WERI-Rb-1 (cell line): Measurements from ENCODE around the gene LONP2.

Source experiments
- DNase-seq: peaks from one replicate; pipeline ENCODE4 v3.0.0-alpha.2; 2020
- H3K27ac ChIP-seq: fragments of 250-450 bp; sonication (Bioruptor Pico); 2 replicates; pipeline ENCODE4 v1.5.1; 2020; ENCODE audit warnings: mild to moderate bottlenecking, moderate library complexity
- H3K27me3 ChIP-seq: fragments of 250-450 bp; sonication (Bioruptor Pico); 2 replicates; pipeline ENCODE4 v1.5.1; 2021; ENCODE audit warnings: mild to moderate bottlenecking, low read depth, moderate library complexity; ENCODE audit not compliant: insufficient read depth, severe bottlenecking
- H3K36me3 ChIP-seq: fragments of 250-450 bp; sonication (Bioruptor Pico); 2 replicates; pipeline ENCODE4 v1.5.1; 2020; ENCODE audit warnings: mild to moderate bottlenecking, moderate library complexity
- H3K4me3 ChIP-seq: 2 replicates; pipeline ENCODE4 v1.5.1; 2011; ENCODE audit warnings: low read depth, mild to moderate bottlenecking, control low read depth, low read length
- H3K9me3 ChIP-seq: fragments of 250-450 bp; sonication (Bioruptor Pico); 2 replicates; pipeline ENCODE4 v1.5.1; 2021; ENCODE audit warnings: mild to moderate bottlenecking, moderate library complexity; ENCODE audit not compliant: severe bottlenecking
- TF ChIP-seq, protein P1 (sequence below): IDR thresholded peaks from 2 replicates; pipeline ENCODE4 v1.5.1; 2011; ENCODE audit warnings: low read depth, mild to moderate bottlenecking, control low read depth, inconsistent platforms, low read length

The LONP2 gene

DNA sequence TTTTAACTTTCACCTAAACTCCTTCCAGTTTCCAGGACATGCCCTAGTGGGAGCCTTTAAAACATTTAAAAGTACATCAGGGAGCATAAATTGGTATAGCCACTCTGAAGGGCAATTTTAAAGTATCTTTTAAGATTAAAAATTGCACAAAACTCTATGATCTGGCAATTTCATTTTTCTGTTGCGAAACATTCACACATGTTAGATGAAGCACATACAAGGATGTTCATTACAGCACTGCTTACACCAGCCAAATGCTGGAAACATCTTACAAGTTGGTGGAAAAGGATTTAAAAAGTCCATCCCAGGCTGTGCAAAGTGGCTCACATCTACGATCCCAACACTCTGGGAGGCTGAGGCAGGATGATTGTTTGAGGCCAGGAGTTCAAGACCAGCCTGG lies 26.4 kb upstream of the LONP2 start:
- no peak for DNase-seq
- Histone ChIP-seq H3K4me3 (no peak overlapping the region), H3K36me3 (no peaks in the 10 kb centered on the region), H3K27ac (no peak overlapping the region), H3K9me3 (no peaks in the 10 kb centered on the region), H3K27me3 (no peaks in the 10 kb centered on the region)
- TF ChIP-seq, protein P1, sequence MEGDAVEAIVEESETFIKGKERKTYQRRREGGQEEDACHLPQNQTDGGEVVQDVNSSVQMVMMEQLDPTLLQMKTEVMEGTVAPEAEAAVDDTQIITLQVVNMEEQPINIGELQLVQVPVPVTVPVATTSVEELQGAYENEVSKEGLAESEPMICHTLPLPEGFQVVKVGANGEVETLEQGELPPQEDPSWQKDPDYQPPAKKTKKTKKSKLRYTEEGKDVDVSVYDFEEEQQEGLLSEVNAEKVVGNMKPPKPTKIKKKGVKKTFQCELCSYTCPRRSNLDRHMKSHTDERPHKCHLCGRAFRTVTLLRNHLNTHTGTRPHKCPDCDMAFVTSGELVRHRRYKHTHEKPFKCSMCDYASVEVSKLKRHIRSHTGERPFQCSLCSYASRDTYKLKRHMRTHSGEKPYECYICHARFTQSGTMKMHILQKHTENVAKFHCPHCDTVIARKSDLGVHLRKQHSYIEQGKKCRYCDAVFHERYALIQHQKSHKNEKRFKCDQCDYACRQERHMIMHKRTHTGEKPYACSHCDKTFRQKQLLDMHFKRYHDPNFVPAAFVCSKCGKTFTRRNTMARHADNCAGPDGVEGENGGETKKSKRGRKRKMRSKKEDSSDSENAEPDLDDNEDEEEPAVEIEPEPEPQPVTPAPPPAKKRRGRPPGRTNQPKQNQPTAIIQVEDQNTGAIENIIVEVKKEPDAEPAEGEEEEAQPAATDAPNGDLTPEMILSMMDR = no peak

DNA sequence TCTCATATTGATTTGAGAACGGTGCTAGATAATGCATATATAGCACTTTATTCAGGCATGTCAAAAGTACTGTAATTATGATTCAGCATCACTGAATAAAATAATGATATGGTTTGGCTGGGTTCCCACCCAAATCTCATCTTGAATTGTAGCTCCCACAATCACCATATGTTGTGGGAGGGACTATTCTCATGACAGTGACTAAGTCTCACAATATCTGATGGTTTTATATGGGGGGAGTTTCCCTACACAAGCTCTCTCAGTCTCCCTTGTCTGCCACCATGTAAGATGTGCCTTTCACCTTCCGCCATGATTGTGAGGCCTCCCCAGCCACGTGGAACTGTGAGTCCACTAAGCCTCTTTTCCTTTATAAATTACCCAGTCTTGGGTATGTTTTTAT lies 25.6 kb upstream of the LONP2 start:
- Histone ChIP-seq H3K27ac (no peak overlapping the region), H3K9me3 (no peaks in the 10 kb centered on the region), H3K36me3 (no peaks in the 10 kb centered on the region), H3K27me3 (no peaks in the 10 kb centered on the region), H3K4me3 (no peak overlapping the region)
- DNase-seq = no peak
- TF ChIP-seq, protein P1 = no peak

DNA sequence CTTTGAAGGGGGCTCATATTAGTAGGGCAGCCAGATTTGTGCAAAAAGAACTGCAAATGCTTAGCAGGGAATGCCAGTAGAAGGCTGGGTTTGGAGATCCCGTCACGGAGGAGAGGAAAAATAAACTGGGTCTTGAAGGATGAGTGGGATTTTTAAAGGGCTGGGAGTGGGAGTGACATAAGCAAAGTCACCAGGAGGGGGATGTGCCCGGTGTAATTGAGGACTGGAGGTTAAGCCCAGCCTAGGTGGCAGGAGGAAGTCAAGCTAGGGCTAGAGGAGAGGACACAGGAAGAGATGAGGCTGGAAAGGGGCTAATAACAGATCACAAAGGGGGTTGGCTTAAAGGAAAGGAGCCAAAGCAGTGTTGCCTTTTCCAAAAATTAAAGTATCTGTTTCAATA lies 23.2 kb upstream of the LONP2 start:
- H3K27ac ChIP-seq = no peak overlapping the region
- no peaks in the 10 kb centered on the region for H3K27me3 ChIP-seq
- no peak for DNase-seq
- TF ChIP-seq, protein P1 = no peak
- no peaks in the 10 kb centered on the region for H3K9me3 ChIP-seq
- no peak overlapping the region for H3K4me3 ChIP-seq
- no peaks in the 10 kb centered on the region for H3K36me3 ChIP-seq

DNA sequence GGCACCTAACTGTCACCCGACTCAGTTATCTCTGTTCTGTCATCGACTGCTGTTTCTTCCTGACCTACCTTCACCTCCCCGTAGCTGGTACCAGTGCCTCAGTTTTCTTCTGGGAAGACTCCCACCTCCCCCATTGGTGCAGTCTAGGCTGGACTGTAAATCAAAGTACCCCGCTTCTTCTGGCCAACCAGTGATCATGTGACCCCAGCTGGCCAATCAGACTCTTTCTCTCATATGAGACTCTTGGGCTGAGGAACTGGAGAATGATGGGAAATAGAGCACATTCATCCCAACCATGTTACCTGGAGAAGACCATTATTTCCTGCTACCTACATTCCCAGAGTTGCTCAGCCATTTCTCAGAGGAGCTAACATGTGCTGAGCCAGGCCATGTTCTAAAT lies 20.6 kb upstream of the LONP2 start:
- DNase-seq = no peak
- Histone ChIP-seq H3K9me3 (no peaks in the 10 kb centered on the region), H3K36me3 (no peaks in the 10 kb centered on the region), H3K4me3 (no peak overlapping the region), H3K27ac (no peak overlapping the region), H3K27me3 (no peaks in the 10 kb centered on the region)
- TF ChIP-seq, protein P1 = no peak

DNA sequence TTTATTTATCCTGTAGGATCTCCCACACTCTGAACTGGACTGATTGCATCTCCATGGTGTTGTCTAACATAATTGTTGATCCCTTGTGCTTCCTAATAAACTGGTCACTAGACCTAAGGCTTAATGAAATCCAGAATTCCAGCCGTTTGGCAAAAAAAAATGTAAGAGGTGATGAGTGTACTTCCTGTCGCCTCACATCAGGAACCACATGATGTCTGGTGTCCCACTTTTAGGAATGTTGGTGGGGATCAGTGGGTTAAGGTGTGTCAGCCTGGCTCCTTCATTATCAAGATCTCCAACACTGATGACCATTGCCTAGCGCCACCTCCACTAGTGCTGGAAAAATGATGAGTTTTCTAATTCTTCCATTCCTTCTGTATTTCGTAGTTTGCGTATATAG lies 18.6 kb upstream of the LONP2 start:
- H3K4me3 ChIP-seq = no peak overlapping the region

More for the DNA sequence above, 18.6 kb upstream of the LONP2 start:
- DNase-seq = no peak
- TF ChIP-seq, protein P1 = no peak
- H3K36me3 ChIP-seq = no peaks in the 10 kb centered on the region
- H3K27me3 ChIP-seq = no peaks in the 10 kb centered on the region
- no peak overlapping the region for H3K27ac ChIP-seq
- H3K9me3 ChIP-seq = no peaks in the 10 kb centered on the region
